DND-41 (cell line): ENCODE measurements around the gene STARD9.
A peak's percentile ranks its signal among the peaks of the same experiment; 100 is the strongest.

Source experiments
- ATAC-seq: fragments of 200-7000 bp; cut with Tn5 transposase; 3 replicates; pipeline ENCODE4 v1.9.1; 2021; ENCODE audit warnings: low read depth; ENCODE audit not compliant: insufficient read depth
- DNase-seq: peaks from one replicate; pipeline ENCODE4 v3.0.0-alpha.2; 2020
- H2AFZ ChIP-seq: 2 replicates; pipeline ENCODE4 v1.6.0; 2012; ENCODE audit warnings: low read depth, low read length
- H3K27ac ChIP-seq: 2 replicates; pipeline ENCODE4 v1.5.1; 2012; ENCODE audit warnings: low read length, inconsistent platforms
- H3K27me3 ChIP-seq: fragments of 200-600 bp; sonication (generic); 2 replicates; pipeline ENCODE4 v1.6.0; 2012; ENCODE audit warnings: low read length, mild to moderate bottlenecking, inconsistent platforms; ENCODE audit not compliant: insufficient read depth, poor library complexity
- H3K36me3 ChIP-seq: 2 replicates; pipeline ENCODE4 v1.5.1; 2012; ENCODE audit warnings: low read length, inconsistent platforms; ENCODE audit not compliant: insufficient read depth
- H3K4me1 ChIP-seq: 2 replicates; pipeline ENCODE4 v1.5.1; 2012; ENCODE audit warnings: mild to moderate bottlenecking, low read length; ENCODE audit not compliant: insufficient read depth
- H3K4me2 ChIP-seq: 2 replicates; pipeline ENCODE4 v1.6.0; 2012; ENCODE audit warnings: mild to moderate bottlenecking, moderate library complexity, low read length, inconsistent platforms; ENCODE audit not compliant: insufficient read depth
- H3K4me3 ChIP-seq, 2 experiments: fragments of 200-600 bp in 1 of 2; shearing (Covaris generic) in 1 of 2; 2 replicates each; pipeline ENCODE4 v1.5.1; 2012 to 2016; ENCODE audit warnings: inconsistent platforms in 2 of 2, low read length in 2 of 2, mild to moderate bottlenecking in 2 of 2, low read depth in 1 of 2, moderate library complexity in 1 of 2
- H3K79me2 ChIP-seq: 2 replicates; pipeline ENCODE4 v1.6.0; 2012; ENCODE audit warnings: low read length, inconsistent platforms; ENCODE audit not compliant: insufficient read depth
- H3K9ac ChIP-seq: 2 replicates; pipeline ENCODE4 v1.6.0; 2012; ENCODE audit warnings: low read depth, mild to moderate bottlenecking, inconsistent platforms, low read length, moderate library complexity
- H3K9me3 ChIP-seq: 2 replicates; pipeline ENCODE4 v1.5.1; 2012; ENCODE audit warnings: low read length, moderate library complexity, mild to moderate bottlenecking, inconsistent platforms; ENCODE audit not compliant: insufficient read depth, severe bottlenecking
- H4K20me1 ChIP-seq: 2 replicates; pipeline ENCODE4 v1.6.0; 2012; ENCODE audit warnings: low read length; ENCODE audit not compliant: insufficient read depth
- CTCF ChIP-seq: IDR thresholded peaks from 2 replicates; pipeline ENCODE4 v1.5.1; 2012; ENCODE audit warnings: borderline replicate concordance, low read length, moderate library complexity, mild to moderate bottlenecking; ENCODE audit not compliant: poor library complexity, severe bottlenecking; ENCODE audit errors: extremely low read depth
- EZH2 ChIP-seq: IDR thresholded peaks from 3 replicates; pipeline ENCODE4 v1.6.1; 2012; ENCODE audit warnings: borderline replicate concordance, low read depth, mild to moderate bottlenecking, moderate library complexity, low read length, inconsistent platforms; ENCODE audit not compliant: severe bottlenecking

Gene STARD9

GRCh38 chr15:42558739-42559138 is 16.7 kb upstream of the STARD9 start:
- H2AFZ ChIP-seq: no peak overlapping the region
- ATAC-seq (no peak), DNase-seq (no peak)
- H4K20me1 ChIP-seq: no peaks in the 10 kb centered on the region
- no peaks in the 10 kb centered on the region for H3K9me3 ChIP-seq
- peaks cover 46% of the 10 kb centered on the region for H3K36me3 ChIP-seq
- no peak overlapping the region for H3K4me2 ChIP-seq
- H3K79me2 ChIP-seq: peaks cover 29% of the 10 kb centered on the region
- TF ChIP-seq EZH2 (no peak), CTCF (no peak)
- no peaks in the 10 kb centered on the region for H3K4me1 ChIP-seq
- H3K27ac ChIP-seq: no peak overlapping the region
- H3K27me3 ChIP-seq: no peaks in the 10 kb centered on the region
- H3K4me3 ChIP-seq: no peak overlapping the region
- H3K9ac ChIP-seq: no peak overlapping the region

- H3K4me3 ChIP-seq: peak overlapping the region; percentile 23 to 66
- no peaks in the 10 kb centered on the region for H3K36me3 ChIP-seq
- ATAC-seq (no peak), DNase-seq (no peak)
- H3K27ac ChIP-seq: peak overlapping the region; percentile 38; the same call in 1 of the 2 replicates
- H2AFZ ChIP-seq: peak overlapping the region; percentile 82
- peak overlapping the region; percentile 58 for H3K9ac ChIP-seq
- TF ChIP-seq EZH2: no peak
- TF ChIP-seq CTCF: no peak
- H3K4me2 ChIP-seq: peak overlapping the region; percentile 84
- no peaks in the 10 kb centered on the region for H3K79me2 ChIP-seq
- H3K4me1 ChIP-seq: peaks cover 31% of the 10 kb centered on the region
- H3K27me3 ChIP-seq: peaks cover 11% of the 10 kb centered on the region
- H3K9me3 ChIP-seq: no peaks in the 10 kb centered on the region
- no peaks in the 10 kb centered on the region; the same call in 1 of the 2 replicates for H4K20me1 ChIP-seq
These were observed 711 bp downstream of the STARD9 start for GRCh38 chr15:42576040-42576594.

- Histone ChIP-seq H3K9me3 (no peaks in the 10 kb centered on the region), H3K4me2 (peak overlapping the region; percentile 84), H2AFZ (no peak overlapping the region), H3K4me1 (peaks cover 37% of the 10 kb centered on the region), H3K9ac (no peak overlapping the region), H3K27me3 (peaks cover 11% of the 10 kb centered on the region), H3K4me3 (no peak overlapping the region), H3K36me3 (no peaks in the 10 kb centered on the region), H3K79me2 (no peaks in the 10 kb centered on the region), H4K20me1 (no peaks in the 10 kb centered on the region; the same call in 1 of the 2 replicates), H3K27ac (no peak overlapping the region)
- ATAC-seq: no peak
- TF ChIP-seq EZH2: no peak
- TF ChIP-seq CTCF: no peak
- DNase-seq: no peak
These were observed 1.4 kb downstream of the STARD9 start for GRCh38 chr15:42576776-42577175.
